Ecto neural progenitor cell (in vitro differentiated cells): ENCODE data around the gene RBMS1.
"Not testable (repeated sequence)": the region's sequence is repeated elsewhere in the genome, so short reads cannot be mapped to it uniquely, and the experiment has no call there.

Source experiments
- DNase-seq: peaks from one replicate; pipeline ENCODE4 v3.0.0-alpha.2; 2018; ENCODE audit warnings: low spot score

Gene RBMS1

DNA sequence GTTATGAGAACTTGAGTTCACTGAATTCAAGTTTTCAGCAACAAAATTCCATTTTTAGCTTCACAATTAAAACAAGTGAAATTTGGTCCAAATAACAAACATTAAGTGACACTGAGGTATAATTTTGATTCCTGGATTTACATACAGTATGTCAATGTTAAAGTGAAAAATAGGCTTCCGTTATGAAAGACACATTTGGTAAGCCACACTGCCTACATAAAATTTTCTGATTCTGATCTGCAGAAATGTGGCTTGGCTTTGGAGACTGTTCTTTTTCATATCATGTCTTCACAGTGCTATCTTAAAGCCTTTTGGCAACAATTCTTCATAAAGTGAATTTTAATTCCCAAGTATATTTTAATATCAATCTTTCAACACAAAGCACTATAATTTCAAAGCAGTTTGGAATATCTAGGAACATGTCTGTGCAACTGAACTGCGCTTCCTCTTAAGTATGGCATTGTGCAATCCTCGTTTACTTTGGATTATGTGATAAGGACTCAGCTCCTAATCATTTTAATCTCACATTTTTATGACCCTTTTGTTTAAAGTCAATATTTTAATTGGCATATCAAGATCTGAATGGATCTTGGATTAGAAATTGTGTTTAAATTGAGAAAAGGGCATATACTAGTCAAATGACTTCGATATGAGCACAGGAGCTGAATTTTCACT is 60.0 kb downstream of the RBMS1 start:
- no peak for DNase-seq

DNA sequence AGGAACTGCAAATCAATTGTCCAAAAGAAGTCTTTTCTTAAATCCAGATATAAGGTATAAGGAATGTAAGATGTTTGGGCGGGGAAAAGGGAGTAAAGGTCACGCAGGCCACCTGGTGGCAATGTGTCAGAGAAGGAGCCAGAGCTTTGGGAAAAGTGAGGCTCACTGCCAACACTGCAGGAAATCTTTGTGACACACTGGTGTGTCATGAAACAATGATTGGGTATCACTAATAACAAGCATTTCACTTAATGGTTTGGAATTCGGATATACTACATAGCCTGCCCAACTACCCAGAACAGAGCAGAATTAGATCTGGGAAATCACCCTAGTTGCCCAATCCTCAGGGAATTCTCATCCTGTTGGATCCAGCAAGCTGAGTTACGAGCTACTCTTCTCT is 61.0 kb downstream of the RBMS1 start:
- no peak for DNase-seq

DNA sequence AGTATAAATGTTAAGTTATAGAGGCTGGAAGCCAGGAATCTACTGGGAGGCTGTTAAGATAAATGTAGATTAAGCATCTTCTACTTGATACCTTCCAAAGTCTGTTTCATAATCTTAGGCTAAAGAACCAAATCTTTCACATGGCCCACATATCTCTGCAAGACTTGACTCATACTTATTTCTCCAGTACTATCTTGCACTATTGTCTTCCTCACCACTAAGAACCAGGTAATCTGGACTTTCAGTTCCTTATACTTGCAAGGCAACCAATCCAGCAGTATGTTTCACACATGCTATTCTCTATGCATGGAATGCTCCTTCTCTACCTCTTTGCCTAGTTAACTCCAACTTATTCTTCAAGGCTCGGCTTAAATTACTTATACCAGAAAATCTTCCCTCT is 62.2 kb downstream of the RBMS1 start:
- DNase-seq, result no peak

DNA sequence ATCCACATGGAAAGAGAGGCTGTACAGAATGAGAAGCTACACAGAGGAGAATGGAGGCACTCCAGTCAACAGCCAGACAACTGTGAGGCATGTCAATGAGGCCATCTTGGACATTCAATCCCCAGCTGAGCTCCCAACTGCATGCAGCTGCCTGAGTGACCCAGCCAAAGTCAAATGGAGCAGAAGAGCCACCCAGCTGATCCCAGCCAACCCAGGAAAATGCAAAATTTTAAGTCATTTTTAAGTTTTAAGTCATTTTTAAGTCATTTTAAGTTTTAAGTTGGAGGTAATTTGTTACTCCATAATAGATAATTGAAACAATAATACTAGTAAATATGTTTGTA is 63.6 kb downstream of the RBMS1 start:
- DNase-seq, result no peak

DNA sequence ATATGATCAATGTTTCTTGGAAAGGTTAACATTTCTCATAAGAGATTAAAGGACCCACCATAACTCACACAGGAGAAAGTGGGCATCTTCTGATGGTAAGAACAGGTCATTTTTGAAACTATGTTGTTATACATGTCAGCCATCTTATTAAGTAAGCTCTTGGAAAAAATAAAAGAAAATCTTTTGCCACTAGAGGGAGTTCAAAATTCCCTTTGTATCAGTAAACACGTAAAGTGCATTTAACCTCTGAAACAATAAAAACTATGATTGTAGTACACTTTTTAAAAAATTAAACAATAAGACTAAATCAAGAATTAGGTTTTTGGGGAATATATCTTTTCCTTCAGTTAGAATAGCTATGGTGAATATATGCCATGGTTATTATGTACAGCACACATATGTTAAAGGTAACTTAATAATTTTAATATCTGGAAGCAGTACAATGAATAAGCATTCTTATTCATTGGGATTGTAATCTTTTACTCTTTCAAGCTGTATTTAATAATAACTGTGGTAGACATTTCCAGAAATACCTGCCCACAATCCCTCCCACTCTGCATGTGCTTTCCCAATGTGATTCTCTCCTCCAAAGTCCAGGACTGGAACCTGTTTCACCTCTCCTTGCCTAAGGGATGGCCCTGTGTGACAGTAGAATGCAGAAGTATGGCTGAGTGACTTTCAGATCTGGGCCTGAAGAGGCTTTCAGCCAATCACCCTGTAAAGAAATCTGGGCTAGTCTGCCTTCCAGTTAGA is 64.2 kb downstream of the RBMS1 start:
- DNase-seq, result no peak

DNA sequence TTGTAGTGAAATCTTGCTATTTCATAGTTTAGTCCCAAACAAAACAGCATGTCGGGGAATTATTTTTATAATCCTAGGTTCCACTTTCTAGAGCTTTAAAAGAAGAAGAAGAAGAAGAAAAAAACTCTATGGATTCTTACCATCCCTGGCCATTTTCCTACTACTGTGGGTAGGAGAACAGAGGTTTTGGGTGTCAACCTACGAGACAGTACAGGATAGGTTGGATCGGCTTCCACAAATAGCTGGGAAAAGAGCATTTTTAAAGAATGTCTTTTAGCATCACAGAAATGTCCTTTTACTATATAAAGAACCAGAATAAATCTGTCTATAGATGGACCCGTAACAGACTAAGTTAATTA is 65.2 kb downstream of the RBMS1 start:
- DNase-seq, result no peak

DNA sequence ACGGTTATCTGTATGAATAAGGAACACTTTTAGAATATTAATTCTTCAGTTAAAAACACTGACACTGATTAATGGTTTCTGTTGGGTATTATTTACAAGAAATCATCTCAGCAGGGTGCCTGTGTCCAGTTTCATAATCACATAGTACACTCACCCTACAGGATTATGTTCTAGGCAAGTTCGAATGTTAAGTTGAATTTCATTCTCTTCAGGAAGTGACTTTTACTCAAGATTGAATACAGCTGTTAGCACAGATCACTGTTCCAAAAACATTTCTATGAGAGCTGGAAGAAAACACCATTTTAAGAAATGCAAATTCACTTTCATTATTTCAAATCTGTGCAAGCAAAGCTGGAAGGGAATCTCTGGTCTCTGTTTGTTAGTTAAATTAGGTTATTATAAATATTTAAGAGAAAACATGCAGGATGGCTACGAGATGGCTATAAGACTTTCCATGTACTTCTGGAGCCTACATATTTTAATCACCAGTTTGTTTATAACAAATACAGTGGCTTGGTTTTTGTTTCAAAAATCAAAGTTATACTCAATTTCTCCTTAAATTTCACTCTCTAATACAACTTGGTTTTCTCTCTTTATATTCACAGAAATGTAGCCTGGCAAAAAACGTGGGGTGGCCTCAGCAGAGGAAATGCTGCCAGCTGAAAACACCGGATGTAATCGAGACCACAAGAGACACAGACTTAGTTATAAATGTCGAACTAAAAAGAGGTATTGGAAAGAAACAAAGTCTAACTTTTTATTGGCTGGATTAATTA is 65.8 kb downstream of the RBMS1 start:
- DNase-seq, result no peak

DNA sequence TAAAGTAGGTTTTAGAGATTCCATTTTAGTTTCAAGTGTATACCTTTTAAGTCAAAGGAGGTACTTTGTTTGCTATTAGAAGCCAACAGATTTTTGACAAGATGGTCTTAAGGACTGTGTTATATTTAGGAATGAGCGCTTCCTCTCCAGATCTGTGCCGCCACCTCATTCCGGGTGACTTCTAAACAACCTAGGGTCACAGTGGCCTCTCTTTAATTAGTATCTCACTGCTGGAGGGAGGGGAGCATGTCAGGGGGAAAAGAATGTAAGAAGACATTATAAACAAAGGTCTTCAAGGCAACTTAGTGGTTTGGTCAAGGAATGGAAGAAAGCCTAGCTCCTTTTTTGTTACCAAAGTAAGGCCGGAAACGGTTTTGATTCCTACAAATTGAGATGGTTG is 67.0 kb downstream of the RBMS1 start:
- DNase-seq, result no peak

DNA sequence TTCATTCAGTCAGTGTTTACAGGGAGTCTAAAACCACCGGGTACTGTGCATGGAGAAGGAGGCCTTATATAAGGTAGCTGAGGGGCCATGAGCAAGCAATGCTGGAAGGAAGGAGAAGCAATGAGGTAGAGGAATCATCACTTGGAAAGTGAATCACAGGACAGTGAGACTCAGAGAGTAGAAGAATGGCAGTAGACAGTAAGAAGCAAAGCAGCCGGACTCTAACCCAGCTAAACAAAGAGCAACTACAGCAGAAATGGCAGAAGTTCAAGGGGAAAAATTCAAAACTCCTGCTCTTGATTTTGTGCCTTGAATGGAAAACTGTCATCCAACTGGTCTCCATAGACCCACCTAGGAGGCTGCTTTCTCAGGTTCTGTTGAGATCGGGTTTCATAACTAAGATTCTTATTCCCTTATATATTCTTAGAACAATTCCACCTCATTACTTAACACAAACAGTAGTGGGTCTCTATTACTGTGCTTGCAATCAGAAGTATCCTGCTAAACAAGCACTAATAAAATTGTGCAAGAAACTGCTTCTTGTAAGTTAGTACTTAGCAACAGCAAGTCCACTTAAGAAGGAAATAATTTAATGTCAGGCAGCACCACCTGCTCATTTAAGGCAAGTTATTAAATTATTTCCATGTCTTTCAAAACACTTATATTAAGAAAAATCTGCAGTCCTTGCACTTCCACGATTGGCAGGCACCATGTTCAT is 68.0 kb downstream of the RBMS1 start:
- no peak for DNase-seq

DNA sequence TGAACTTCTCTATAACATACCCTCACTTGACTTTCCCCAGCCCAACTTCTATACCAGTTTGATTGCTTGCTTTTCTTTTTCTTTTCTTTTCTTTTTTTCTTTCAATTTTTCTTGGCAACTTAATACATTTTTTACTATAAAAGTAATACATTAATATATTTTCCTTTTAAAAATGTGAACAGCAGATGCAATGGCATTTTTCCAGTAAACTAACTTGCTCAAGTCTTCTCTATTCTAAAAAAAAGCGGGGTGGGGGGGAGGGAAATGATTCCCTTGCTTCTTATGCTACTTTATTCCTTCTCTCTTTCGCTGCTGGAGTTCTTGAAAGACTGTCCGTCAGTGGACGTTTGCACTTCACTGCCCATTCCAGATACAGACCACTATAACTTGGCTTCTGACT is 70.5 kb downstream of the RBMS1 start:
- no peak for DNase-seq

DNA sequence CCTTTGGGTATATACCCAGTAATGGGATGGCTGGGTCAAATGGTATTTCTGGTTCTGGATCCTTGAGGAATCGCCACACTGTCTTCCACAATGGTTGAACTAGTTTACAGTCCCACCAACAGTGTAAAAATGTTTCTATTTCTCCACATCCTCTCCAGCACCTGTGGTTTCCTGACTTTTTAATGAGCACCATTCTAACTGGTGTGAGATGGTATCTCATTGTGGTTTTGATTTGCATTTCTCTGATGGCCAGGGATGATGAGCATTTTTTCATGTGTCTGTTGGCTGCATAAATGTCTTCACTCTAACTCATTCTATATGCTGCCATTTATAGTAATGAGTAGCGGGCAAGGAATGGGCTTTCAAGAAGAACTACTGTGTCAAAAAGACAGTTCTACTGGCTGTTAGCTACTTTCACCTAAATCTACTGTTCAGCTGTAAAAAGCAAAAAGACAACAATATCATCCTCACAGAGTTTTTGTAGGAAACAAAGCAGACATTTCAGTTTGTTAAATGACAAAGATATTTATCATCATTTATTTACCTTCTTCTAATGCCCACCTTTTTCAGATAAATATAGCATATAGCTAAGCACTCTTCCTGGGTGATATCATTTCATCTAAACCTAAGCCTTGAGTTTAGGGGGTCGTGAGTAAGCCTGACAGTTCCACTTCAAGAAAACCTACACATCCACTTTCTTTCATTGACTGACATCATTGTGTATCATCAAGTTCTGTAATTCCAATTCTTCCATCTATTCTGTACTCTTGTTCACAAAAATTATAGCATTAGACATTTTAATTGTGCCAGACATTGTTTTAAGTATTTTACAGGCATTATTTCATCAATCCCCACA is 71.7 kb downstream of the RBMS1 start:
- not testable (repeated sequence) for DNase-seq

DNA sequence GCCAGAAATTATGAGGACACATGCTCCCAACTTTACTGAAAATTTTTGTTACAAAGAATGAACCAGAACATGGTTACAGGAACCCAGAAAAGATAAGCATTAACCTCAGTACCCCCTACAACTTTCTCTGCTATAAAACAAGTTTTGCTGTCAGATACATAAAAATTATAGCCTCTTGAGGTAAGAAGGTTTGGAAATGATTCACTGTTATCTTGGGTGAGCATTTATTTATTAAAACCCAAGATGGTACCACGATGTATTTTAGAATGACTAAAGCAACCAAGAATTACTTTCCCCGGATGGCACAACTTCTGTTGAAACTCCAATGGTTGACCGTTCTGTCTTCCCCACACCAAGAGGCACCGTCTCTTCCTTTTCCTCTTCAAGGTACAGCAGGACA is 72.9 kb downstream of the RBMS1 start:
- no peak for DNase-seq

DNA sequence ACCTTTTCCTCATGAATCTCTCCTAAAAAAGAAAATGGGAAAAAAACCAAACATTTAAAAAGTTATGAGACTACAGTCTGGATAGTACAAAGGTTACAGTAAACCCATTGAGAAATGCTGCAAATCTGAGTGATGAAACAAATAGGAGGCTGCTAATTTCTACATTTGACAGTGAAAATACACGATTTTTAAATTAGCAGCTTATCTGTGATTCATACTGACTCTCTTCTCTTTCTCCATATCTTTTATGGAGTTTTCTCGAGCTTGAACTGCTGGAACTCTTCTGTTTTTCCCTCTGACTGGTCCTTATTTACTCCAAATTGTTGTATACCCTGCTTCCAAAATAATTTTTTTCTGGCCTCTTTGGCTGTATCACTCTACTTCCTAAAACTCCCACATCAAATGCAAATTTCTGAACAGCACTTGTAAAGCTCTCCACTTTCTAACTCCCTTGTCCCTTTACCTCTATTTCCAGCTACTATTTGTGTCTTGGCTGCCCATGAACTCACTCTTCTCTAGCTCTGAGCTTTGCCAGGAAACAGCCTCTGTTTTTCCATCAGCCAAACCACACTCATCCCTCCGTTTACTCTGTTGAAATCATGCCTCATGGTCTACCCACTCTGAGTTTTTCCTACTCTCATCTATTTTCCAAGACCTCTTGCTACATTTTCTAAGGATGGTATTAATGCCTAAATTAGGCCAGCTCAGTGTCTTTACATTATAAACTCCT is 73.7 kb downstream of the RBMS1 start:
- no peak for DNase-seq

DNA sequence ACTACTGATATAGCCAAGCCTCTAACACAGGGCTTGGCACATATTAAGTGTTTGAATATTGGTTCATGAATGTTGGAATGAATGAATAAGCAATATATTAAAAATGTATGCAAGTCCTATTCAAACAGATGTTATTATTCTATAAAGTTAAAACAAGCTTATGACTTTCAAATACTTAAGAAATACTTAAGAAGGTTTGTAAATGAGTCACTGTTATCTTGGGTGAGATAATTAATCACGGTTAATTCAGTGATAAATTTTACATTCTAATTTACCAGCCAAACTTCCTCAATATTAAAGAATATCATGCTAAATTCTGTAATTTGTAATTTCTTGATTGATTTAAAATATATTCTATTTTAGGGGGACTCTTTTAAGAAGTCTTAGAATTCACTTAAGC is 74.8 kb downstream of the RBMS1 start:
- no peak for DNase-seq

DNA sequence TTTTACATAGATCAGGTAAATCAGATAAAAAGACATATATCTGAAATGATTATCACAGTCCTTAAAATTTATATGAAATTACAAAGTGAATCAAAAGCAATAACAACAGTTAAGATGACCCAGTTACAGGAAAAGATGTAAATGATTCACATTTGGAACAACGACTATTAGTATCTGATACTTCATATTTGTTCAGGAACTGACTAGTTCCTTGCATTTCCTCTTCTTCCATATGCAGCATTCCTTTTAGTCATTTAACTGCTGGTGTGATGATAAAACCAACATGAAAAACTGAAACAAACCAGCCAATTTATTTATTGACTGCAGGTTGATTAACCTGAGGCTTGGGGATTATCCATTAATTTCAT is 75.2 kb downstream of the RBMS1 start:
- no peak for DNase-seq

DNA sequence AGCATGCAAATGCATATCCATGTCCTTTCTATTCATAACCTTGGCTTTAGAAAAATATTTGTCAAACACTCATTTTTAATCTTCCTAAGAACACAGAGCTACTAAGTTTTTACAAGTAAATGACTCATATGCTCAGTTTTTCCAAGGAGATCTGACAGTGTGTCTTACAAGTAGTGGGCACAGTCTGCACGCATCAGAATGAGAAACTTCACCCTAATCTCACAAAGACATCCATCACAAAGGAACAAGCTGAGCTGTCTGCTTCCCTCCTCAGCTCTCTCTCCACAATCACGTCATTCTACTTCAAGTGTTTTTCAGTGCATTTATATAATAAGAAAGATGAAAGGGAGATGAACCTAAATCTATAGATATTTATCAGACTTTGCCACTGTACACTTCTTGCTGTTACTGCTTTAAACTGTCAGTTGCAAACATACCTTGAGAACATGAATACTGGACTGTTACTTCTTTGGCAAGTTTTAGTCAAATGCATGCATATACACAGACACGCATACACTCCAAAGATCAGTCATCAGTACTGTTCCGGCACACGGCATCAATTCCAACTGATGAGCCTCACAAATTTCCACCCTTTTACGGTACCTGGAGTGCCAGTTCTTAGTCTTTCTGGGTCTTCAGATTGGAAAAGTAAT is 75.7 kb downstream of the RBMS1 start:
- no peak for DNase-seq

DNA sequence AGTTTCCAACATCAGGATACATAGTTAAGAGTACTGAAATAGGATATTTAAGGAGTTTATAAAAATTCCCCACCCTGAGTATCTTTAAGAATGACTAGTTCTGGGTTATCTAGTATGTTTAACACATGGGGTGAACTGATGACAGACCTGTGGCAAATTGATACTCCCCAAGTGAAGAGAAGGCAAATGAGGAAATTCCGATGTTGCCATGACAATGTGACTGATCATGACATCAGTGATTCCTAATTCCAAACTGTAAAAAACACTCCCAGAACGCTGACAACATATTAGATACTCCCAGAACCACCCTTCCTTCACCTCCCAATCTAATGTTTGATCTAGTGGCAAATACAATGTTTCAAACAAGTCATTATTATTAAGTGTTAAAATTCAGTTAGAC is 77.6 kb downstream of the RBMS1 start:
- no peak for DNase-seq

DNA sequence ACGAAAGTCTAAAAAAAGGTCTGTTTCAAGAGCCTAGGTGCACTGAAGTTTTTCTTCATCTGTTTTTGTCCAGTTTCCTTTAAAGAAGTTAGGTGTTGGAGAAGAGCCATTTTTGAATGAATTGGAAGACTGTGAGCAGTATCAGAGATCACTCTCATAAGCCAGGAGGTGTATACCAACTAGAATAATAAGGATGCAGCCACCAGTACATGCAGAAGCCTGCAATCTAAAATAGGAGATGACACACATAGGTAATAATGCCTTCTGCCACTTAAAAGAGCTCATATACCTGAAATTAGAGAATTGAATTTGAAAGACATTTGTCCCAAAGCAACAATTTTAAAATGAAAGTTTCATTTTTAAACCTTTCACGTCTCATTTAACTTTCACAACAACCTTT is 81.7 kb downstream of the RBMS1 start:
- no peak for DNase-seq

DNA sequence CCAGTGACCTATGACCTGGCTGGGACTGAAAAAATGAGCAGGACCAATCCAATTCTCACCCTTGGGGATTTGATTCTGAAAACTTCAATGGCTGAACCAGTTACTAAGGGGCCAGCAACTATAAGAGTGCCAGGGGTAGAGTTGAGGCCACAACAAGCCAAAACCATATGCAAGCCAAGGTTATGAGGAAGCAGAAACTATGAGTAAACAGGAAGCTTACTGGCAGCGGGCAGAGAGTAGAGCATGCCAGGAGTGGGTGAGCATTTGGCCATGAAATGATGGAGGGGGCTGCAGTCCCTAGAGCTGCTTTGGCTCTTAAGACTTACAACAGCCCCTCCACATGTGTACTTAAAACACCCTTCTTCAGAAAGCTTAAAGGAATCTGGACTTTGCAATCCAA is 82.4 kb downstream of the RBMS1 start:
- no peak for DNase-seq

DNA sequence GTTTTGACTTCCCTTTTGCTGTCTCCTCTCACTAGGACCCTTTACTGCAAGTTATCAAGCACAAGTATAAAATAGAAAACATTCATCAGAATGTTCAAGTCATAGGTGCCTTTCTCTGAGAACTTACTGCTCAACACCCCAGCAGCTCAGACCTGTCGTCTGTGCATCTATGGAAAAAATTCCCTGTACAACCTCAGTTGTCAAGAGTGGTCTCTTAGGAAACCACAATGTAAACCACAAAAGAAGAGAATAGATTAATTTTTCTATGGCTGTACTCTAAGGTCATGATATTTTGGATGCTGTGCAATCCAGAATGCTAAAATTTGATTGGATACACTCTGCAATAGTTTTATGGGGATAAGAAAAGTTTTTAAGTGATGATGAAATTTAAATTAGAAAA is 84.1 kb downstream of the RBMS1 start:
- DNase-seq, result no peak

DNA sequence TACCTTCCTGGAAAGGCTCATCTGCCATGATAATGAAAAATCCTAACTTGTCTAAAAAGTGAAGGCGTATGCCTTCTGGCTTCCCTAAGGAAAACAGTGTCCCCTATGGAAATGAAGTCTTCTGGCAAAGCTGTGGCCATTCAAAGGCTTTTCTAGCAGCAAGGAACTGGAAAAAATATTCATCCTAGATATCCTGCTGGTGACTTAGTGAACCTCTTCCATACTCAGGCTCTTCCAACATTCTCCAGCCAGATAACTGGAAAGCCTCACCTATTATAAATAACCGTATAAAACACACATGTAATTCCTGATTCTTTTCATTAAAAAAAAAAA is 84.7 kb downstream of the RBMS1 start:
- no peak for DNase-seq
